ENCODE results near the gene TTLL3.
"Not testable (repeated sequence)": the region's sequence is repeated elsewhere in the genome, so short reads cannot be mapped to it uniquely, and the experiment has no call there.

The TTLL3 gene

GRCh38 chr3:9838856-9839255 lies 28.8 kb downstream of the TTLL3 start:
- no peak for DNase-seq (ENCODE audit: low read depth)

GRCh38 chr3:9841015-9841414 lies 31.0 kb downstream of the TTLL3 start:
- no peak for DNase-seq (ENCODE audit: low read depth)

- peak; percentile 72 for DNase-seq (ENCODE audit: low read depth)
These were observed 33.8 kb downstream of the TTLL3 start, which contains the start of gene RPUSD3 for GRCh38 chr3:9843715-9844438. RPUSD3 (minus strand) TSS chr3:9844008; CDS start chr3:9843990, 18 bp downstream.

- no peak for DNase-seq (ENCODE audit: low read depth)
These were observed 36.2 kb downstream of the TTLL3 start for GRCh38 chr3:9846231-9846630.

GRCh38 chr3:9846931-9847488 lies 36.9 kb downstream of the TTLL3 start:
- no peak for DNase-seq (ENCODE audit: low read depth)

GRCh38 chr3:9847870-9848269 lies 37.8 kb downstream of the TTLL3 start:
- not testable (repeated sequence) for DNase-seq (ENCODE audit: low read depth)

GRCh38 chr3:9848860-9849259 lies 38.8 kb downstream of the TTLL3 start:
- DNase-seq (ENCODE audit: low read depth), result not testable (repeated sequence)

GRCh38 chr3:9851383-9851782 lies 41.3 kb downstream of the TTLL3 start:
- not testable (repeated sequence) for DNase-seq (ENCODE audit: low read depth)

GRCh38 chr3:9851926-9852325 lies 41.9 kb downstream of the TTLL3 start:
- DNase-seq (ENCODE audit: low read depth), result not testable (repeated sequence)

- no peak for DNase-seq (ENCODE audit: low read depth)
These were observed 42.5 kb downstream of the TTLL3 start for GRCh38 chr3:9852528-9852927.

GRCh38 chr3:9854291-9854940 lies 44.4 kb downstream of the TTLL3 start:
- DNase-seq (ENCODE audit: low read depth), result not testable (repeated sequence)

GRCh38 chr3:9855594-9855993 lies 45.5 kb downstream of the TTLL3 start:
- DNase-seq (ENCODE audit: low read depth), result no peak

GRCh38 chr3:9859530-9860025 lies 49.5 kb downstream of the TTLL3 start:
- no peak for DNase-seq (ENCODE audit: low read depth)

GRCh38 chr3:9861201-9861600 lies 51.1 kb downstream of the TTLL3 start:
- no peak for DNase-seq (ENCODE audit: low read depth)

- no peak for DNase-seq (ENCODE audit: low read depth)
These were observed 51.6 kb downstream of the TTLL3 start for GRCh38 chr3:9861626-9862130.

GRCh38 chr3:9862391-9863057 lies 52.5 kb downstream of the TTLL3 start:
- no peak for DNase-seq (ENCODE audit: low read depth)

GRCh38 chr3:9863058-9863772 lies 53.2 kb downstream of the TTLL3 start:
- DNase-seq (ENCODE audit: low read depth), result no peak

GRCh38 chr3:9864200-9864927 lies 54.3 kb downstream of the TTLL3 start:
- DNase-seq (ENCODE audit: low read depth), result peak; percentile 61

- not testable (repeated sequence) for DNase-seq (ENCODE audit: low read depth)
These were observed 55.1 kb downstream of the TTLL3 start for GRCh38 chr3:9865125-9865637.

GRCh38 chr3:9866639-9867038 lies 56.6 kb downstream of the TTLL3 start:
- no peak for DNase-seq (ENCODE audit: low read depth)

- DNase-seq (ENCODE audit: low read depth), result no peak
These were observed 57.0 kb downstream of the TTLL3 start for GRCh38 chr3:9867106-9867505.
